SK-N-SH treated with all-trans-retinoic acid at 6 μM for 48 hours (cell line): ENCODE data around the gene ZBTB46.

Experiments
- BACH2 ChIP-seq: fragments of 250-450 bp; sonication (Bioruptor Pico); IDR thresholded peaks from 2 replicates; pipeline ENCODE4 v1.9.0; 2021; ENCODE audit warnings: mild to moderate bottlenecking, borderline replicate concordance
- OSR1 ChIP-seq: fragments of 250-450 bp; sonication (Bioruptor Pico); IDR thresholded peaks from 2 replicates; pipeline ENCODE4 v1.8.0; 2022; ENCODE audit warnings: moderate library complexity, mild to moderate bottlenecking, inconsistent platforms
- RARB ChIP-seq: fragments of 250-450 bp; sonication (Bioruptor Pico); IDR thresholded peaks from 2 replicates; pipeline ENCODE4 v1.8.0; 2021; ENCODE audit warnings: mild to moderate bottlenecking, moderate library complexity
- ZC3H10 ChIP-seq: fragments of 250-450 bp; sonication (Bioruptor Pico); IDR thresholded peaks from 2 replicates; pipeline ENCODE4 v1.5.1; 2021; ENCODE audit warnings: mild to moderate bottlenecking, moderate library complexity

- TF ChIP-seq OSR1 (CRISPR knock-in tag) (no peak), BACH2 (CRISPR knock-in tag) (no peak), ZC3H10 (no peak), RARB (no peak)
These were observed 97.4 kb downstream of the ZBTB46 start for GRCh38 chr20:63733579-63734081.
